K562 (cell line): ENCODE measurements around the gene RECK.

ENCODE experiments used
- NFE2L1 ChIP-seq: fragments of 450-650 bp; IDR thresholded peaks from 2 replicates; pipeline ENCODE4 v1.6.1; 2016; ENCODE audit warnings: missing genetic modification characterization, low read depth, mild to moderate bottlenecking, missing compliant biosample characterization, moderate library complexity, borderline replicate concordance
- NR2C2 ChIP-seq, 2 experiments: fragments of 200-800 bp in 1 of 2; sonication (Bioruptor generic) in 1 of 2; sonication (generic) in 1 of 2; formaldehyde crosslinking in 1 of 2; IDR thresholded peaks; 2 replicates each; pipeline versions ENCODE4 v1.6.1 to v1.8.0; 2016 to 2022; ENCODE audit warnings: mild to moderate bottlenecking in 1 of 2, missing compliant biosample characterization in 1 of 2, missing genetic modification characterization in 1 of 2, missing genetic modification reagents in 1 of 2
- WHSC1 ChIP-seq: IDR thresholded peaks from one replicate; pipeline ENCODE4 v1.6.1; 2012; ENCODE audit warnings: low read length, control low read depth, inconsistent platforms
- TF ChIP-seq, protein P1 (sequence below), 3 experiments: IDR thresholded peaks in 2 of 3; conservative IDR thresholded peaks in 1 of 3; 2 replicates each; pipeline ENCODE4 v1.5.1; 2011 to 2012; ENCODE audit warnings: low read length in 3 of 3, mild to moderate bottlenecking in 3 of 3, control low read depth in 2 of 3, improper control_type of control experiment in 1 of 3, inconsistent platforms in 1 of 3, low read depth in 1 of 3, mixed read lengths in 1 of 3, moderate library complexity in 1 of 3; ENCODE audit not compliant: insufficient read depth in 2 of 3

DNA sequence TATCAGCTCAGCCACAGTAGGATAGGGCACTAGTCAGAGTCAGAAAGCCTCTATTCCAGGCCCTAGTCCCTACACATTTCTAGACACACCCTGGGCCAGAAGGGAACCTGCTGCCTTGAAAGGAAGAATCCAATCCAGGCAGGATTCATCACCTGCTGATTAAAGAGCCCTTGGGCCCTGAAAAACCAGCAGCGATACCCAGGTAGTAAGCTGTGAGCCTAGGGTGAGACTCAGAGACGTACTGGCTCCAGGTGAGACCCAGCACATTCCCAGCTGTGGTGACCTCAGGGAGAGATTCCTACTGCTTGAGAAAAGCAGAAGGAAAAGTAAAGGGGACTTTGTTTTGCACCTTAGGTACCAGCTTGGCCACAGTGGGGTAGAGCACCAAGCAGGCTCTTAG is 137.1 kb downstream of the RECK start:
- TF ChIP-seq NR2C2 (CRISPR knock-in tag; IDR thresholded peaks at IDR 0.05) (no peak), NR2C2 (tag; IDR thresholded peaks at IDR 0.05) (no peak), NFE2L1 (tag) (no peak), WHSC1 (no peak)
- TF ChIP-seq, protein P1, sequence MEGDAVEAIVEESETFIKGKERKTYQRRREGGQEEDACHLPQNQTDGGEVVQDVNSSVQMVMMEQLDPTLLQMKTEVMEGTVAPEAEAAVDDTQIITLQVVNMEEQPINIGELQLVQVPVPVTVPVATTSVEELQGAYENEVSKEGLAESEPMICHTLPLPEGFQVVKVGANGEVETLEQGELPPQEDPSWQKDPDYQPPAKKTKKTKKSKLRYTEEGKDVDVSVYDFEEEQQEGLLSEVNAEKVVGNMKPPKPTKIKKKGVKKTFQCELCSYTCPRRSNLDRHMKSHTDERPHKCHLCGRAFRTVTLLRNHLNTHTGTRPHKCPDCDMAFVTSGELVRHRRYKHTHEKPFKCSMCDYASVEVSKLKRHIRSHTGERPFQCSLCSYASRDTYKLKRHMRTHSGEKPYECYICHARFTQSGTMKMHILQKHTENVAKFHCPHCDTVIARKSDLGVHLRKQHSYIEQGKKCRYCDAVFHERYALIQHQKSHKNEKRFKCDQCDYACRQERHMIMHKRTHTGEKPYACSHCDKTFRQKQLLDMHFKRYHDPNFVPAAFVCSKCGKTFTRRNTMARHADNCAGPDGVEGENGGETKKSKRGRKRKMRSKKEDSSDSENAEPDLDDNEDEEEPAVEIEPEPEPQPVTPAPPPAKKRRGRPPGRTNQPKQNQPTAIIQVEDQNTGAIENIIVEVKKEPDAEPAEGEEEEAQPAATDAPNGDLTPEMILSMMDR (IDR thresholded peaks at IDR 0.05 in 2 of 3, conservative IDR thresholded peaks at IDR 0.05 in 1 of 3; ENCODE audit: insufficient read depth in 2 of 3, low read depth in 1 of 3, low read length in 3 of 3) = no peak
